Measurements from ENCODE around the gene BRPF1. TPM values are rescaled to one million over a fixed set of nuclear protein-coding genes. Genes with fewer than 3 reads are reported as not detected.

BRPF1 gene
- total and polyA plus RNA-seq, 10 of the 15 experiments (the other 5 are each of a cell fraction or from before 2014, with no cell fraction given): 1.2 to 25.3 (median 13.6) TPM

GRCh38 chr3:9715764-9716437 is 15.6 kb upstream of the BRPF1 start:
- no peak overlapping the region for H2AFZ ChIP-seq (ENCODE audit: control insufficient read depth, low read depth, low read length)
- TF ChIP-seq HDGF (IDR thresholded peaks at IDR 0.05) (no peak), DPF2 (IDR thresholded peaks at IDR 0.05) (no peak), MTA3 (IDR thresholded peaks at IDR 0.05; ENCODE audit: borderline replicate concordance, low read length) (no peak), TCF7 (IDR thresholded peaks at IDR 0.05; ENCODE audit: borderline replicate concordance) (no peak), FOXM1 (IDR thresholded peaks at IDR 0.05; ENCODE audit: low read depth, low read length) (no peak), TCF3 (IDR thresholded peaks at IDR 0.05; ENCODE audit: borderline replicate concordance, insufficient read depth, low read depth, low read length) (no peak), KAT2A (conservative IDR thresholded peaks at IDR 0.05; ENCODE audit: control insufficient read depth, low read depth, low read length) (no peak), CTCF (IDR thresholded peaks at IDR 0.05 in 2 of 3, conservative IDR thresholded peaks at IDR 0.05 in 1 of 3; ENCODE audit: control insufficient read depth in 2 of 3, extremely low read depth in 1 of 3, insufficient read depth in 1 of 3, low read depth in 3 of 3, low read length in 3 of 3) (peak; percentile 26 to 51 (median 30); a peak in 4 of 6 replicates), NKRF (conservative IDR thresholded peaks at IDR 0.05) (no peak), GABPA (IDR thresholded peaks at IDR 0.05; ENCODE audit: low read depth) (no peak), SIN3A (IDR thresholded peaks at IDR 0.05; ENCODE audit: low read depth, low read length) (no peak), USF1 (IDR thresholded peaks at IDR 0.05; ENCODE audit: borderline replicate concordance, extremely low read length, insufficient read depth, low read depth, low read length) (peak; percentile 22), BRCA1 (IDR thresholded peaks at IDR 0.05; ENCODE audit: low read depth, low read length) (no peak), RELB (IDR thresholded peaks at IDR 0.05; ENCODE audit: low read depth) (no peak), CBX3 (IDR thresholded peaks at IDR 0.05; ENCODE audit: borderline replicate concordance, low read depth) (no peak), EGR1 (IDR thresholded peaks at IDR 0.05; ENCODE audit: borderline replicate concordance in 1 of 2, low read depth in 2 of 2, low read length in 2 of 2) (no peak)

More at GRCh38 chr3:9715764-9716437, 15.6 kb upstream of the BRPF1 start:
- Histone ChIP-seq H3K4me2 (ENCODE audit: control insufficient read depth, insufficient read depth) (no peak overlapping the region), H3K27me3 (replicated peaks in 1 of 2; ENCODE audit: control insufficient read depth in 2 of 2, insufficient read depth in 2 of 2, low read length in 1 of 2) (peaks cover 0 to 4% of the 10 kb centered on the region in 2 experiments; a peak in 3 of 4 replicates), H4K20me1 (ENCODE audit: control insufficient read depth, insufficient read depth) (no peaks in the 10 kb centered on the region), H3K9me3 (replicated peaks; ENCODE audit: control insufficient read depth, insufficient read depth, low read length) (no peaks in the 10 kb centered on the region), H3K79me2 (ENCODE audit: control insufficient read depth, insufficient read depth, low read length) (no peaks in the 10 kb centered on the region), H3K4me1 (ENCODE audit: control insufficient read depth, insufficient read depth, low read length) (no peaks in the 10 kb centered on the region), H3K4me3 (no peak overlapping the region), H3K27ac (ENCODE audit: control insufficient read depth, insufficient read depth) (no peak overlapping the region), H3K36me3 (ENCODE audit: control insufficient read depth in 2 of 2, insufficient read depth in 2 of 2, low read length in 1 of 2) (no peaks in the 10 kb centered on the region), H3K9ac (ENCODE audit: control insufficient read depth, insufficient read depth, low read length) (no peak overlapping the region)
- DNase-seq (ENCODE audit: low read depth, low spot score): no peak
- 28% methylated on average over 6 of the region's 6 CpGs for WGBS (ENCODE audit: insufficient coverage, insufficient replicate concordance, low lambda C conversion rate, missing lambda C conversion rate)
- BruUV-seq (replicated peaks): no TSS peak
- intact Hi-C loops (cut with micrococcal nuclease; ENCODE audit: unreplicated experiment) (no loop called here), in situ Hi-C loops (cut with MboI) (no loop called here)
- POLR2A ChIA-PET: interaction anchor here (0.5 kb wide), 1 partner anchor 53 kb away, joined by 4 read pairs; no protein-coding TSS in a partner anchor
- RAD21 ChIA-PET (ENCODE audit: unreplicated experiment): no interaction called here
- CTCF ChIA-PET: interaction anchor here (0.5 to 1.1 kb wide), 2 partner anchors 211 to 991 kb away, joined by 3 read pairs; no protein-coding TSS in a partner anchor
- no peak for FAIRE-seq
- peak; percentile 62 for ATAC-seq
- SMC1A ChIA-PET (ENCODE audit: uncharacterized antibody, unreplicated experiment): interaction anchor here (0.7 kb wide), 1 partner anchor 858 kb away, joined by 3 read pairs; no protein-coding TSS in a partner anchor

All from GM12878 (cell line).